Esophagus muscularis mucosa (tissue), 4 donors: Measurements from ENCODE around the gene CYCS. TPM values are rescaled to one million over a fixed set of nuclear protein-coding genes. Genes with fewer than 3 reads are reported as not detected.
"Not testable (repeated sequence)": the region's sequence is repeated elsewhere in the genome, so short reads cannot be mapped to it uniquely, and the experiment has no call there.

Source experiments
- DNase-seq: peaks from one replicate; pipeline ENCODE4 v3.0.0-alpha.2; 2017; ENCODE audit errors: extremely low spot score
- H3K27ac ChIP-seq, 4 donors: fragments of 200-600 bp; sonication (generic); replicated peaks in 1 of 4; 1 replicate in 3 of 4; 2 replicates in 1 of 4; pipeline ENCODE4 v1.5.1; 2016 to 2019; ENCODE audit warnings: mild to moderate bottlenecking in 1 of 4
- H3K27me3 ChIP-seq, 4 donors: fragments of 200-600 bp; sonication (generic); one replicate each; pipeline versions ENCODE4 v1.5.1 to v1.6.0; 2016 to 2019
- H3K36me3 ChIP-seq, 4 donors: fragments of 200-600 bp; sonication (generic); one replicate each; pipeline ENCODE4 v1.5.1; 2016 to 2019
- H3K4me1 ChIP-seq, 4 donors: fragments of 200-600 bp; sonication (generic); one replicate each; pipeline ENCODE4 v1.5.1; 2016 to 2019
- H3K4me3 ChIP-seq, 4 donors: fragments of 200-600 bp; sonication (generic); 1 replicate in 2 of 4; 2 replicates in 2 of 4; pipeline ENCODE4 v1.5.1; 2016 to 2019; ENCODE audit warnings: mild to moderate bottlenecking in 4 of 4, moderate library complexity in 1 of 4
- H3K9me3 ChIP-seq, 4 donors: fragments of 200-600 bp; sonication (generic); 1 replicate in 3 of 4; 2 replicates in 1 of 4; pipeline ENCODE4 v1.5.1; 2016 to 2019
- CTCF ChIP-seq, 3 experiments: fragments of 200-600 bp in 2 of 3; fragments of 450-650 bp in 1 of 3; sonication (generic) in 2 of 3; IDR thresholded peaks; one replicate each; pipeline ENCODE4 v1.5.1; 2017 to 2019; ENCODE audit warnings: antibody characterized with exemption in 3 of 3, mild to moderate bottlenecking in 2 of 3, moderate library complexity in 1 of 3
- EP300 ChIP-seq: sonication (generic); formaldehyde crosslinking; IDR thresholded peaks from one replicate; pipeline ENCODE4 v1.6.1; 2017; ENCODE audit warnings: antibody characterized with exemption
- POLR2A ChIP-seq: fragments of 450-650 bp; IDR thresholded peaks from one replicate; pipeline ENCODE4 v1.6.1; 2017; ENCODE audit warnings: antibody characterized with exemption, moderate library complexity, mild to moderate bottlenecking, low read depth
- POLR2AphosphoS5 ChIP-seq, 2 donors: sonication (generic); formaldehyde crosslinking; IDR thresholded peaks; one replicate each; pipeline ENCODE4 v1.6.1; 2017; ENCODE audit warnings: antibody characterized with exemption in 2 of 2
- WGBS: methylation state at CpG from one replicate; pipeline ENCODE4 v1.1.5; 2018; 5-methylcytosine and 5-hydroxymethylcytosine counted together
- intact Hi-C: fragments of 100-400 bp; cut with DNase I; formaldehyde crosslinking; loops from one replicate; pipeline ENCODE4 v1.15.1; 2023
- total RNA-seq, 4 donors: library from RNA; depleted of rRNA; stranded (reverse); fragments of >200 nt; gene quantifications; one replicate each; pipeline versions ENCODE4 v1.1.0 to v1.2.1, GENCODE V29; 2016

CYCS gene
- total RNA-seq, 4 donors from 2014 or later, result 39.9 to 57.3 (median 44.6) TPM

- no peaks in the 10 kb centered on the region for H3K27me3 ChIP-seq
- no peaks in the 10 kb centered on the region for H3K9me3 ChIP-seq
- intact Hi-C loops, result no loop called here
- H3K4me1 ChIP-seq, result no peaks in the 10 kb centered on the region
- TF ChIP-seq POLR2A (no peak), EP300 (no peak), CTCF (IDR thresholded peaks at IDR 0.05) (no peak), POLR2AphosphoS5 (IDR thresholded peaks at IDR 0.05) (no peak)
- no peak for DNase-seq
- H3K36me3 ChIP-seq, result no peaks in the 10 kb centered on the region
- no peak overlapping the region for H3K27ac ChIP-seq
- WGBS, result 96% methylated on average over 2 of the region's 2 CpGs
- H3K4me3 ChIP-seq, result no peak overlapping the region
Observed at GRCh38 chr7:25084821-25085220, 40.2 kb downstream of the CYCS start.

- intact Hi-C loops, result no loop called here
- TF ChIP-seq POLR2AphosphoS5 (IDR thresholded peaks at IDR 0.05), result no peak
- TF ChIP-seq POLR2A, result no peak
- no peak for TF ChIP-seq CTCF (IDR thresholded peaks at IDR 0.05)
- no peak for TF ChIP-seq EP300
- H3K4me3 ChIP-seq, result no peak overlapping the region
Observed at GRCh38 chr7:25083201-25083600, 41.9 kb downstream of the CYCS start.

GRCh38 chr7:25082041-25082440, 43.0 kb downstream of the CYCS start:
- H3K36me3 ChIP-seq, H3K9me3 ChIP-seq, DNase-seq, intact Hi-C loops, H3K27me3 ChIP-seq, H3K4me1 ChIP-seq, H3K4me3 ChIP-seq, H3K27ac ChIP-seq: not testable (repeated sequence)
- WGBS, result 90% methylated on average over 4 of the region's 4 CpGs

More at GRCh38 chr7:25083201-25083600, 41.9 kb downstream of the CYCS start:
- Histone ChIP-seq H3K4me1 (no peaks in the 10 kb centered on the region), H3K27me3 (no peaks in the 10 kb centered on the region), H3K9me3 (no peaks in the 10 kb centered on the region), H3K27ac (no peak overlapping the region), H3K36me3 (no peaks in the 10 kb centered on the region)
- WGBS, result 76% methylated on average over 4 of the region's 4 CpGs
- no peak for DNase-seq

GRCh38 chr7:25077096-25077495, 48.0 kb downstream of the CYCS start:
- Histone ChIP-seq H3K4me1 (no peaks in the 10 kb centered on the region), H3K27ac (no peak overlapping the region), H3K9me3 (no peaks in the 10 kb centered on the region), H3K27me3 (no peaks in the 10 kb centered on the region), H3K4me3 (no peak overlapping the region), H3K36me3 (no peaks in the 10 kb centered on the region)
- WGBS, result 91% methylated on average over 4 of the region's 4 CpGs
- no peak for DNase-seq
- intact Hi-C loops, result no loop called here
- TF ChIP-seq POLR2A (no peak), POLR2AphosphoS5 (IDR thresholded peaks at IDR 0.05) (no peak), CTCF (IDR thresholded peaks at IDR 0.05) (no peak), EP300 (no peak)

- H3K4me3 ChIP-seq, result no peak overlapping the region
- H3K27ac ChIP-seq, result no peak overlapping the region
- H3K9me3 ChIP-seq, result no peaks in the 10 kb centered on the region
- H3K36me3 ChIP-seq, result no peaks in the 10 kb centered on the region
- intact Hi-C loops, result no loop called here
- H3K4me1 ChIP-seq, result no peaks in the 10 kb centered on the region
- 67% methylated on average over 8 of the region's 8 CpGs for WGBS
- DNase-seq, result no peak
- no peaks in the 10 kb centered on the region for H3K27me3 ChIP-seq
- TF ChIP-seq EP300 (no peak), CTCF (IDR thresholded peaks at IDR 0.05) (no peak), POLR2AphosphoS5 (IDR thresholded peaks at IDR 0.05) (no peak), POLR2A (no peak)
Observed at GRCh38 chr7:25075459-25075858, 49.6 kb downstream of the CYCS start.
